Measurements from ENCODE around the gene CDH22. TPM values are rescaled to one million over a fixed set of nuclear protein-coding genes. Genes with fewer than 3 reads are reported as not detected.

CDH22 gene
- total RNA-seq, 1 experiment from 2014 or later, result not detected

DNA sequence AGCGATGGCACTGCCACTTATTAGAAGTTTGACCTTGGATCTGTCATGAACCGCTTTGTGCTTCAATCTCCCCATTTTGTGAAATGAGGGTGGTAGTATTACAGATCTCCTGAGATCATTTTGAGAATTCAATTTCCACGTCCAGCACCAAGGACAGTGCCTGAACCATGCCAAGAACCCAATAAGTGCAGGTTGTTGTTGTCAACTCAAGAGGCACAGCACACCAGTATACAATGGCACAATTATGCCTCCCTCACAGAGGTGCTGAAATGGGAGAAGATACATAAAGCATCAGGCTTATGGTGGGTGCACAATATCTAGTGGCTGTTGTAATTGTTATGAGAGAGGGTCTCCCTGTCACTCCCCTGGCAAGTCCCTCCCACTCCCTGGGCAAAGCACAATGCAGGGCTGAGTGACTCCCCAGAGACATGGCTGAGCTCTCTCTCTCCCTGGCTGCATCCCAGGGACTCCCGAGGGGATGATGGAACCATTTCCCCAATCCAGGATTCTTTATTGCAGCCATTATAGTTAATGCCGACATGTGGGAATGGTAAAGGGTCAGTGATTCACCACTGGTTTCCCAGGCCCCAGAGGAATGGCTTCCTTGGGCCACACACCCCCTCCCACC is 78.7 kb downstream of the CDH22 start:
- H3K36me3 ChIP-seq, result no peaks in the 10 kb centered on the region
- H3K4me3 ChIP-seq, result no peak overlapping the region
- H3K9me3 ChIP-seq, result no peaks in the 10 kb centered on the region
- peaks cover 6% of the 10 kb centered on the region for H3K27me3 ChIP-seq
- no peak for DNase-seq

DNA sequence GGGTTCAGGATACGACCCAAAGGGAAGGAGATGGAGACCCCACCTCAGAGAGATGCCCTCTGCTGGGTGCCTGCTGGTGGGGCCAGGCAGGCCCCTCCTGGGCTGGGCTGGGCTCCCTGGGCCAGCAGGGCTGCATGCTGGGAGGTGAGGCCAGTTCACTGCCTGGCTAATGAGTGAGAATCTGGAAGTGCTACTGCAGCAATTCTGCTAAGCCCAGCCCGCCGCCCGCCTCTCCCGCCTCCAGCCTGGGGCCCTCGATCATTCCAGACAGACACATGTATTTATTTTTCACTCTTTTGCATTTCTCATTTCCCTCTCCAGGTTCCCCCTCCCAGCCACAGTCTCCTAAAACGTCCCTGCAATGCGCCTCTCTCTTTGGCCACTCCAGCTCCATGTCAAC is 79.6 kb downstream of the CDH22 start:
- Histone ChIP-seq H3K4me3 (no peak overlapping the region), H3K36me3 (no peaks in the 10 kb centered on the region), H3K27me3 (peaks cover 8% of the 10 kb centered on the region), H3K9me3 (no peaks in the 10 kb centered on the region)
- DNase-seq, result no peak

DNA sequence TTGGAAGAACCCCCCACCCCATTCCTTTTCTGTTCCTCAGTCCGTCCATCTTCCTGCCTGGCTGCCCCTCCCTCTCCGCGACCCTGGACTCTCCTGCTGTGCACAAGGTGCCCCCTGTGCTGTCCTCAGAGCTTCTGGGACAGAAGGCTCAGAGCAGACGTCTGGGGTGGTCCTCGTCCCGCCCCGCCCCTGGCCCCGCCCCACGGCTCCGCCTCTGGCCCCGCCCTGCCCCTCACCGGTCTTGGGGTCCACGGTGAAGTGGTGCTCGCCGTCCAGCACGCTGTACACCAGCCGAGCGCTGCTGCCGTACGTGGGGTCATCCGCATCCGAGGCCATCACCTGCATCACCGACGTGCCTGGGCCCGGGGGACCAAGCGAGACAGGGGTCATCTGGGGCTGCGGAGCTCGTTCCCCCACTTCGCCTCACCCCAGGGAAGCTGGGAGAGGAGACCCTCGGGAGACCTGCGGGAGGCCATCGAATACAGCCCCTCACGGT is 81.0 kb downstream of the CDH22 start:
- H3K27me3 ChIP-seq, result peaks cover 8% of the 10 kb centered on the region

DNA sequence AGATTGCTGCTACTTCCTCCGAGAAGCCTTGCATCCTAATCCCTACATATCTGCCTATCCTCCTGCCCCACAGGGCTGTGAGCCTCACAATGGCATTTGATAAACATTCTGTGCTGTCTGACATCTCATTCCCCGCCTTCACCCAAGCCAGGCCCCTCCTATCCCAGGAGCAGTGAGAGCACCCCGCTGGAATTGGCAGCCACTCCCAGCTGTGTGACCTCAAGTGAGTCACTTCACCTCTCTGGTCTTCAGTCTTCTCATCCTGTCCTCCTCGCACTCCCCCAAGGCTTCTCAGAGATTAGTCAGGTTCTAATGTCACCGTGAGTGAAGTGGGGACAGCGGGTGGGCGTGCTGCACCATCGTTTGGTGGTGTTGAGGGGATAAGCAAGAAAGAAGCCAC is 81.7 kb downstream of the CDH22 start:
- no peak overlapping the region for H3K4me3 ChIP-seq
- peaks cover 8% of the 10 kb centered on the region for H3K27me3 ChIP-seq
- no peaks in the 10 kb centered on the region for H3K9me3 ChIP-seq
- DNase-seq, result peak; percentile 54
- H3K36me3 ChIP-seq, result no peaks in the 10 kb centered on the region

More for the DNA sequence above, 81.0 kb downstream of the CDH22 start:
- H3K36me3 ChIP-seq, result no peaks in the 10 kb centered on the region
- no peak for DNase-seq
- no peak overlapping the region for H3K4me3 ChIP-seq
- no peaks in the 10 kb centered on the region for H3K9me3 ChIP-seq

DNA sequence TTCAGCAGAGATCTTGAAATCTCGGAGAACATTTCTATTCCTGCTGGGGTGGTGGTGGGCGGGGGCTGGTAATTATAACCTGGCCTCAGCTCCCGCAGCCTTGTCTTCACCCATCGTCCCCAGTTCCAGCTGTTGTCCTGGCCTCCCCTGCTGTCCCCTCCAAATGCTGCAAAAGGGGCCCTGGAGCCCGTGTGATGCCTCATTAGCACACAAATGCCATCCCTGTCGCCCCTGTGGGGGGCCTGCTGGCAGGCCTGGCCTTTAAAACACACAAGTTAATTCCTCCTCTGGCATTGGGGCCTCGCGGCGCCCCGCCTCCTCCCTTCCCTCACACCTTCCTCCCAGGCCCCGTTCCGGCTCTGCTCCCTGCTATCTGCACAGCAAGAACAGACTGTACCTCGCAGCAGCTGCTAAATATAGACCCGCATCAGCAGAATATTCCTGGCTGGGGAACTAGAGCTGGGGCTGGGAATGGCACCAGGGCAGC is 85.7 kb downstream of the CDH22 start:
- Histone ChIP-seq H3K36me3 (no peaks in the 10 kb centered on the region), H3K9me3 (no peaks in the 10 kb centered on the region), H3K4me3 (no peak overlapping the region), H3K27me3 (peaks cover 10% of the 10 kb centered on the region)
- no peak for DNase-seq

DNA sequence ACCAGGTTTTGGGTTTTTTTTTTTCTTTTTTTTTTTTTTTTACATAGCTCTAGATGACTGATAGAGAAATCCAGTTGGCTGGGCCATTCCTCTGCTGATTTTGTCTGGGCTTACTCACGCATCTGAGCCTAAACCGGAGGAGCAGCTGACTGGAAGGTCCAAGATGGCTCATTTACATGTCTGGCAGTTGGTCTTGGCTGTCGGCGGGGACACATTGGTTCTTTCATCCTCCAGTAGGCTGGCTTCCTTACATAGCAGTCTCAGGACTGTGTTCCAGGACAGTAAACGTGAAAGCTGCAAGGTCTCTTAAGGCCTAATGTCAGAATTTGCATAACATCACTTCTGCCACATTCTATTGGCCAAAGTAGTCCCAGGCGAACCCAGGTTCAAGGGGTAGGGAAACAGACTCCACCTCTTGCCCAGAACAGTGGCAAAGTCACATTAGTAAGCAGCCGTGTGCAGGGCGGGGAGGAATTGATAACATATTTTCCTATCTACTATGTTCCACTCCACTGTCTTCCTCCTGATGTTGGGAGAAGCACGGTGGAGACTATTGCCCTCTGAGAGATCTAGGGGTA is 87.0 kb downstream of the CDH22 start:
- no peak for DNase-seq
- Histone ChIP-seq H3K36me3 (no peaks in the 10 kb centered on the region), H3K4me3 (no peak overlapping the region), H3K27me3 (peaks cover 7% of the 10 kb centered on the region), H3K9me3 (no peaks in the 10 kb centered on the region)

DNA sequence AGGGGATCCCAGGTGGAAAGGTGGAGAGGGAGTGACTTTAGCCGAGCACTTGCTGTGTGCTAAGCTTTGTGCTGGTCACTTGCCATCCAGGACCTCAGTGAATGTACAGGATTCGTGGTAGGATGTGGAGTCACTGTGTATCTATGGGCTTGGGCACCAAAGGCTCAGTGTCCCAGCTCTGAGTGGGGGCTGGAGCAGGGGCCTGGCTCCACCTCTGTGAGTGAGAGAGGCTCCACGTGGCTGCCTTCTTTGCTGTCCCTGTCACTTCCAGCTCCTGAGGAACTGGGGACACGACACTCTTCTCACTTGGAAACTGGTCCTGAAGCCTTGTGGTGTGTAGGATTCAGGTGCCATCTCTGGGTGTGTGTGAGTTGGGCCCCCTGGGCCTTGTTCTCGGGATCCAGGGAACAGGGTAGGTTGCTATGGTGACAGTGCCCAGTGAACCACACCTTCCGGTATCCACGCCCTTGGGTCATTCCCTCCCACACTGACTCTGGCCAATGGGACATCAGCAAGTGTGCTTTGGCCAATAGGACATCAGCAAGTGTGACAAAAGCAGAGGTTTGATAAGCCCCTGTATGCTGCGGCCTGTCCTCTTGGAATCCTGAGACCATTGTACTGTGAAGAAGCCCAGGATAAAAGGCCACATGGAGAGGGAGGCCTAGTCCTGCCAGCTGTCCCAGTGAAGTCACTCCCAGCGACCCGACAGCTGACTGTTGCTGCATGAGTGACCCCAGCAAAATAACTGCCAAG is 87.7 kb downstream of the CDH22 start:
- Histone ChIP-seq H3K27me3 (peaks cover 6% of the 10 kb centered on the region), H3K36me3 (no peaks in the 10 kb centered on the region), H3K4me3 (no peak overlapping the region), H3K9me3 (no peaks in the 10 kb centered on the region)
- no peak for DNase-seq

DNA sequence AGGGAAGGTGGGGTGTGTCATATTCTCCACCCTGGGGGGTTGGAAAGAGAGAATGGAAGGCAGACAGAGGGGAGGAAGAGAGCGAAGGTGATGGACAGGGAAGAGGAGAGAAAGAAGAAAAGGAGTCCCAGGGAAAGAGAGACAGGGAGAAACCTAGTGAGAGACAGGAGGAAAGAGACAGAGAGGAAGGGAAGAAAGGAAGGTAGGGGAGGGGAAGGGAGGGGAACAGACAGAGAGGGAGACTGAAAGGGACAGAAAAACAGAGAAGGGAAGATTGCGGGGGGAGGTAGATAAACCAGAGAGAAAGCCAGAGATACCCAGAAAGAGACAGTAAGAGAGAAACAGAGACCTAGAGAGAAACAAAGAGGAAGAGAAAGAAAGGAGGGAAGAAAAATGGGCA is 88.4 kb downstream of the CDH22 start:
- Histone ChIP-seq H3K36me3 (no peaks in the 10 kb centered on the region), H3K27me3 (peaks cover 6% of the 10 kb centered on the region), H3K4me3 (no peak overlapping the region), H3K9me3 (no peaks in the 10 kb centered on the region)
- DNase-seq, result no peak

DNA sequence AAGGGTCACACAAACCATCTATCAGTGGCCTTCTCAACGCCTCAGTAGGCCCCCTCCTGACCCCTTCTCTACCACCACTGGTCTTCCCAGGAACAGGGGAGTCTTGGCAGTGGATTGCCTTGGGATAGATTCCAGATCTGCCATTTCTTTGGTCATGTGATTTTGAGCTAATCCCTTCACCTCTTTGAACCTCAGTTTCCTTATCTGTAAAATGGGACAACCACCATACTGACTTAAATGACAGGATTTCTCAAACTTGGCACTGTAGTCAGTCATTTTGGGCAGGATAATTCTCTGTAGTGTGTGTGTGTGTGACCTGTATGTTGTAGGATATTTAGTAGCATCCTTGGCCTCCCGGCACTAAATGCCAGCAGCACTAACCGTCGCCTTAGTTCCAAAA is 89.1 kb downstream of the CDH22 start:
- Histone ChIP-seq H3K9me3 (no peaks in the 10 kb centered on the region), H3K27me3 (peaks cover 3% of the 10 kb centered on the region; the same call in 1 of the 2 replicates), H3K36me3 (no peaks in the 10 kb centered on the region), H3K4me3 (no peak overlapping the region)
- DNase-seq, result no peak

DNA sequence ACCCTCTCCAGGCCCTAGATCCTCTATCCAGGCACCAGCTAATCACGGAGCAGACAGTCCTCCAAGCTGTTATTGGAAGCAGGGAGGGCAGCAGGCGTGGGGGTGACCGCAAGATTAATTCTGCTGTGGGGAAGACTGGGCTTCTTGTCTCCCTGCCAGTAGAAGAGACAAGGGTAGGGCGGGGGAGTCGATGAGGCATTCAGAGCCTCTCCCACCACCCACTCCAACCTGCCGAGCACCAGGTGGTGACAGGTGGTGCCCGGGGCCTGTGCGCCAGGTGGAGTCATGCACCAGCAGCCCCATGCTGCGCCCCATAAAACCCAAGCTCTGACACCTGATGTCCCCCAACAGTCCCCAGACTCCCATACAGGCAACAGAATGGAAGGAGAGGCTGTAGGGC is 89.6 kb downstream of the CDH22 start:
- H3K4me3 ChIP-seq, result no peak overlapping the region
- DNase-seq, result no peak
- peaks cover 6% of the 10 kb centered on the region; the same call in 1 of the 2 replicates for H3K27me3 ChIP-seq
- no peaks in the 10 kb centered on the region for H3K9me3 ChIP-seq
- no peaks in the 10 kb centered on the region for H3K36me3 ChIP-seq

DNA sequence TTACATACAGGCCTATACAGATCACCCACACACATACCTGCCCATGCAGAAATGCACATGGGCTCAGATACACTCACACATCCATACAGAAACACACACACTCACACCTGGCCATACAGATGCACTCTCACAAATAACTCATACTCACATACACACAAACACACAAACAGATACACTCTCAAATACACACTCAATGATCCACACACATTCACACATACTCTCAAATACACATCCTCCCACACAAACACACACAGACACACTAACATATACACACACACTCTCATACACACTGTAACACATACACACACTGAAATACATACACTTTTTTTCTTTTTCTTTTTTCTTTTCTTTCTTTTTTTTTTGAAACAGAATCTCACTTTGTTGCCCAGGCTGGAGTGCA is 90.7 kb downstream of the CDH22 start:
- Histone ChIP-seq H3K27me3 (peaks cover 6% of the 10 kb centered on the region; the same call in 1 of the 2 replicates), H3K9me3 (no peaks in the 10 kb centered on the region), H3K36me3 (no peaks in the 10 kb centered on the region), H3K4me3 (no peak overlapping the region)
- no peak for DNase-seq

DNA sequence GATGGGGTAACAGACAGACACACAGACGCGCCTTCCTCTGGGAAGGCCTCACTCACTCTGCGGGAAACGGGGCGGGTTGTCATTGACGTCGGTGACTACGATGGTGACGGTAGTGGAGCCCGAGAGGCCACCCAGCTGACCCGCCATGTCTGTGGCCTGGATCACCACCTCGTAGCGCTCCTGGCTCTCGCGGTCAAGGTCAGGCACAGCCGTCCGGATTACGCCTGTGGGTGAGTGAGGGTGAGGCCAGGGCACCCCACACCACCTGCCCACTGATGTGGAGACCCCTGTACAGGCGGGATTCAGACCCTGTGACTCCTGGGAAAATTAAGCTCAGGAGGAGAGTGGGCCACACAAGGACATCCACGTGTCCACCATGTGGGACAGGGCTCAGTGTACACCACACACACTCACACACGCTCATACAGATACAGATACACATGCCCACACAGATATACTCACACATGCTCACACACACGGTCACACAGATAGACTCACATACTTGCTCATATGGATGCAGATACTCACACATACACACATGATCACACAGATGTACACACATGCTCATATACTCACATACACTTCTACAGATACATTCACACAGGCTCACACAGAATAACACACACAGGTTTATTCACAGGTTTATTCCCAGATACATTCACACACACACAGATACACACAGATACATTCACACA is 91.4 kb downstream of the CDH22 start:
- Histone ChIP-seq H3K4me3 (no peak overlapping the region), H3K36me3 (no peaks in the 10 kb centered on the region), H3K9me3 (no peaks in the 10 kb centered on the region), H3K27me3 (peaks cover 8% of the 10 kb centered on the region; the same call in 1 of the 2 replicates)
- no peak for DNase-seq

DNA sequence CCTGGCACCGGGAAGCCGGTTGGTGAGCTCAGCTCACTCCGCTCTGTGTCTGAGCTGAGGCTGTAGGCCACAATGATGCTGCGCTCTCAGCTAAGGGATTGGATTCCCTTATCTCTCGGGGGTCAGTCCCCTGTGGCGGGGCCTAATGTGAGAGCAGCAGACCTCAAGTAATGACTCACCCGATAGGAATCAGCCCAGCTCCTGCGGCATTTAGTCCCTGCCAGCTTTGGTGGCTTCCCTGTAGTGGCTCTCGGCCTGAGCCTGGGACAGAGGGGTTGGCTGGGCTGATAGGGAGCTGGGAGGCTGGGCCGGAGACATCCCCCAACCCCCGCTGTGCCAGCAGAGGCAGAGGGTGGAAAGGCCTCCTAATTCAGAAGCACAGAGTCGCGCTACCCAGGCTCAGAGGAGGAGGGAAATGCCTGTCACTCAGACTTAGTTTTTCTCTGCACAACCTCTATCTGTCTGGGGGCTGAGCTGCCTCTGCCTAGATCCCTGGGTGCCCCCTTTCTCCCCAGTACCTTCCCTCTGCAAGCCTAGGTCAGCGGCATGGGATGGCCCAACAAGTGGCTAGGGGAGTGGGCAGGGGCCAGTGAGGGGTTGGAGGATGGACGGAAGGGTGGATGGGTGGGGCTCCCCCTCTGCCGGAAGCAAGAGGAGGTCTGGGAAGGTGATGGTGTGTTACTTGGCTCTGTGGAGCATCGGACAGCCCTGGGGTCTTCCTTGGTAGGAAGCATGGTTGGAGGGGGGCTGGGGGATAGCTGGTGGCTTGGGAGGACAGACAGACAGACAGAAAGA is 92.2 kb downstream of the CDH22 start:
- no peak overlapping the region for H3K4me3 ChIP-seq
- H3K27me3 ChIP-seq, result peaks cover 8% of the 10 kb centered on the region; the same call in 1 of the 2 replicates
- DNase-seq, result no peak
- H3K9me3 ChIP-seq, result no peaks in the 10 kb centered on the region
- no peaks in the 10 kb centered on the region for H3K36me3 ChIP-seq

DNA sequence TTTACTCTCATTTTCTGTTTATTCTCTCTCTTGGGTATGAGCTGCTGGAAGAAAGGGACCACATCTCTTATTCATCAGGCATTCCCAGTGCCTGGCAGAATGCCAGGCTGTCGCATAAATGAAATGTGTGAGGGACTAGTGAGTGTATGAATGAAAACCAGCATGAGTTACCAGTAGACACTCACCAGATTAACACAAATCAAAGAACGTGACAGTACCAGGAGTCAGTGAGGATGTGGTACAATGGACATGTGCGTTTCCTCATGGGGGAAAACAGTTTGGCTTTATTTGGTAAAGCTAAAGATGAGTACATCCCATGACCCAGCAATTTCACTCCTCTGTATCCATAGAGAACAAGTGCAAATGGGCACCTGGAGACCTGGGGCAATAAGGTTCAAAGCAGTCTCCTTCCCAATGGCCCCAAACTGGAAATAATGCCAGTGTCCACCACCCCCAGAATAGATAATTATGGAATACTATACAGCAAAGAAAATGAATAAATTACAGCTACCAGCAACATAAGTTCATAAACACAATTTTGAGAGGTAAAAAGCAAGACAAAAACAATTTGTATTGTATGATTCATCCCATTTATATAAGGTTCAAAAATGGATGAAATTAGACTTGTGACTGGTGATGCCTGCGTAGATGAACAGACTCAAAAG is 93.3 kb downstream of the CDH22 start:
- peaks cover 8% of the 10 kb centered on the region; the same call in 1 of the 2 replicates for H3K27me3 ChIP-seq
- DNase-seq, result no peak
- no peaks in the 10 kb centered on the region for H3K36me3 ChIP-seq
- H3K4me3 ChIP-seq, result no peak overlapping the region
- no peaks in the 10 kb centered on the region for H3K9me3 ChIP-seq

DNA sequence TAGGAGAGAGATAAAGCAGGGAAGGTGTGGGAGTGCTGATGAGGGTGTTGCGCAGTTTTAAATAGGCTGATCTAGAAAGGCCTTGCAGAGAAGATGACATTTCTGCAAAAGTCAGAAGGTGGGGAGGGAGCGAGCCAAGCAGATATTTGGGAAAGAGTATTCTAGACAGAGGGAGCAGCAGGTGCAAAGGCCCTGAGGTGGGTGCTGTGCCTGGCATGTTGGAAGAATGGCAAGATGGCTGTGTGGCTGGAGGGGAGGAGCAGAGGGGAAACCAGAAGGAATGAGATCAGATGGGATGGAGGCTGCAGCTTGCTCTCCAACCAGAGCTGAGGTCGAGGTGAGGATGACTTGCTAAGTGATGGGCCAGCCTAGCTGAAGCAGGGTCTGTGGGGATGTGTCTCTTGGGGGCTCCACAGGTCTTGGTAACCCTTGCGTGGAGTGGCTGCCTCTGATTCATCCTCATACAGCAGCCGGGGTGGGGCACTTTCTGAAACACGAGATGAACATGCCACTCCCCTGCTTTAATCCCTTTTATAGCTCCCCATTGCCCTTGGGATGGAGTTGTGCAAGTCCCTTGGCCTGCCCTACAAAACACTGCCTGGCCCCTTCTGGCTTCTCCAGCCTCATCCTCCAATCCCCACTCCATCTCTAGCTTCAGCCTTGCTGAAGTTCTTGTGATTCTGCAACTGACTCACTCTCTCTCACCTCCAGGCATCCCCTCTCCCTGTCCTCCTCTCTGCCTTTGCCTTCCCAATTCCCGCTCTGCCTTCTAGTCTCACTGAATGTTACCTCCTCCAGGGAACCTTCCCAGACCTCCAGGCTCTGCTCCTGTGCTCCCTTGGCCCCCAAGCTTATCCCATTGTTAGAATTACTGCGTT is 94.1 kb downstream of the CDH22 start:
- H3K4me3 ChIP-seq, result no peak overlapping the region
- H3K9me3 ChIP-seq, result no peaks in the 10 kb centered on the region
- no peak for DNase-seq
- H3K27me3 ChIP-seq, result peaks cover 7% of the 10 kb centered on the region; the same call in 1 of the 2 replicates
- H3K36me3 ChIP-seq, result no peaks in the 10 kb centered on the region
